ENCODE results near the gene OR2T10. TPM values are rescaled to one million over a fixed set of nuclear protein-coding genes. Genes with fewer than 3 reads are reported as not detected.
"Not testable (repeated sequence)": the region's sequence is repeated elsewhere in the genome, so short reads cannot be mapped to it uniquely, and the experiment has no call there.

OR2T10 gene
- total RNA-seq, 2 donors from 2014 or later: not detected

DNA sequence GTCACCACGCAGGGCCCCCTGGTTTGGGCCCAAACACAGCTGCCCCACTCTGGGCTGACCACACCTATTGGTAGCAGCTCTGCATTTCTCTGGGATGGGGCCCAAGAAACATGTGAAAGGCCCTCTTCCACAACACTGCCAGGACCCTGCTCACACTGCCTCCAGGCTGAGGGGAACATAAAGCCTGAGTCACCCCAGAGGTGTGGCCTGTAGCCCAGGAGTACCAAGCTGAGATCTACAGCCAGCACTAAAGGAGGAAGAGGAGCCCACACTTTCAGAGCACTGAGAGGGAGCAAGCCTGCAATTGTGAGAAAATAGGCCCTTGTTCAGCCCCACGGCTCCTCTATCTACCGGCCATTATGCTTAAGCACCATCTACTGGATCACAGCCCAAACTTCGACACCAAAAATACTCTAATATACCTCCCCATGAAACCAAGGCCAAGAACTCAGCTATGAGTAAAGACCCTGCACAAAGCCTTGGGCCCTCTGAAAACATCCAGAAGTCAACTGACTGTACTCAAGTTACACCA lies 14.4 kb upstream of the OR2T10 start:
- no peak for DNase-seq
- ATAC-seq: no peak
- intact Hi-C loops (cut with DNase I, micrococcal nuclease): no loop called here

DNA sequence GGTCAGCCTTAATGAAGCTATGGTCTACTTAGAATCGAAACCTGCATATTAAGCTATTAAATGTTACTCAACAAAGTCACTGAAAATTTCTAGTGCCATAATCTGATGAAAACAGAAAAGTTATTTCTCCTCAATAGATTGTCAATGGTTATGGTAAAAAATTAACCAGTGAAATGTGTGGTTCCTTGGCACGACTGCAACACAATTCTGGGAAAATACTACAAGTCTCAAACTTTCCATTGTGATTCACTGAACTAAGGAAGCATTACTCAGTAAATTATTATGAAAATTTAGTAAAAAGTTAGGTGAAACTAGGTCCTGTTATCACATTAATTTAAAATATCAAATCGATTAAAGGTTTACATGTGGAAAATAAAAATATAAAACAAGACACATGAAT lies 12.8 kb upstream of the OR2T10 start:
- intact Hi-C loops (cut with DNase I, micrococcal nuclease): no loop called here
- DNase-seq: no peak
- no peak for ATAC-seq

DNA sequence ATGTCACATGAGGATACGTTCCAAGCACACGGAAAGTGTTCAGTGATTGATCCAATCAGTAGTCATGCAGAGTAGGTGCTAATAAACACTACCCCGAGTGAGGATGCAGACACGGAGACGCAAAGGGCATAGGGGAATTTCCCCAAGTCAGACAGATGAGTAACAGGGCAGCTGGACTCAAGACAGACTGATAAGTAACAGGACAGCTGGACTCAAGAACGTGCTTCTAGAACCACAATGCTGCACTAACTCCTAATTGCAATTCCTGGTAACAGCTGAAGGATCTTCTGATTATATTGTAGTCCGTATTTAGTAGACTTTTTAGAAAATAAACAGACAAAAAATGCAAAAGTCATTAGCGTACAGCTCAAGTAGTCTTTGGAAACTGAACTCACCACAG lies 1.9 kb upstream of the OR2T10 start:
- DNase-seq (no peak), ATAC-seq (no peak)
- intact Hi-C loops (cut with DNase I, micrococcal nuclease): no loop called here

DNA sequence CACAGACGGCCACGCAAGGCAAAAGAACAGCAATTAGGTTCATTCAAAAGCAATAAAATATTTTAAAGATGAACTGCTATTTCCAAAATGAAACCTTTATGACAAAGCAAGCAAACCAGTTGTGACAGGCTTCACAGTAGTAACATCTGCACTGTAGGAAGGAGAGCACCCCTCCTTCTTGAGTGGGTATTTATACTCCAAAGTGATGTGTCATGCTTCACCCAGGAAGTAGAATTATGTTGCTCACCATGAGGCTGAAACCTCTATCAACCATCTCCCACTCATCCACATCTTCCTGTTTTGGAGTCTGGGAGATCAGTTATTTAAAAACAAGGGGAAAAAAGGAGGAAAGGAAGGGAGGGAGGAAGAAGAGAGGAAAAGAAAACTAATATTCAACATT lies 885 bp downstream of the OR2T10 start:
- ATAC-seq: no peak
- DNase-seq: no peak
- intact Hi-C loops (cut with DNase I, micrococcal nuclease): no loop called here

DNA sequence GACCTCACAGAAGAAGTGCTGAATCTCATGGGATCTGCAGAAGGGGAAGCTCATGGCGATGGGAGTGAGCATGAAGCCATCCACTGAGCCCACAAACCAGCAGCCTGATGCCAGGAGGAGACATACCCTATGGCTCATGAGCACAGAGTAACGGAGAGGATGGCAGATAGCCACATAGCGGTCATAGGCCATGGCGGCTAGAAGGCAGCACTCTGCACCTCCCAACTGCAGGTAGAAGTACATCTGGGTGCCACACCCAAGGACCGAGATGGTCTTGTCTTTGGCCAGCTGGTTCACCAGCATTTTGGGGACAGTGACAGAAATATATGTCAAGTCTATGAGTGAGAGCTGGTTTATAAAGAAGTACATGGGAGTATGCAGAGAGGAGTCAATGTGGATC lies 4.3 kb downstream of the OR2T10 start:
- no peak for ATAC-seq
- DNase-seq: no peak
- intact Hi-C loops (cut with DNase I, micrococcal nuclease): no loop called here

DNA sequence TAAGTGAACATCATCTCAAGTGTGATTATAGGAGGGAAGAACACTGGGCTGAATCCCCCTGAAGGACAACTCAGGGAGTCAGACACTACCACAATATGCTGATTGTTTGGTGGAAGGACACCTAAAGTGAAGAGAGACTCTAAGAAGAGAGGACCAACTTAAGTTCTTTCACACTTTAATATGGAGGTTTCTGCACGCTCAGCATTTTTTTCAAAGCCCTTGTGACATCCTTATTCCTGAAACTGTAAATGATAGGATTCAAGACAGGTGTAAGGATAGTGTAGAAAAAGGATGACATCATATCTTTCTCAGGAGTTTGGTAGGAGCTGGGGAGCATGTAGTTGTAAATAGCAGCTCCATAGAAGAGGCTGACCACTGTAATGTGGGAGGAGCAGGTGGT lies 4.8 kb downstream of the OR2T10 start:
- intact Hi-C loops (cut with DNase I, micrococcal nuclease): no loop called here
- no peak for ATAC-seq
- DNase-seq: no peak

DNA sequence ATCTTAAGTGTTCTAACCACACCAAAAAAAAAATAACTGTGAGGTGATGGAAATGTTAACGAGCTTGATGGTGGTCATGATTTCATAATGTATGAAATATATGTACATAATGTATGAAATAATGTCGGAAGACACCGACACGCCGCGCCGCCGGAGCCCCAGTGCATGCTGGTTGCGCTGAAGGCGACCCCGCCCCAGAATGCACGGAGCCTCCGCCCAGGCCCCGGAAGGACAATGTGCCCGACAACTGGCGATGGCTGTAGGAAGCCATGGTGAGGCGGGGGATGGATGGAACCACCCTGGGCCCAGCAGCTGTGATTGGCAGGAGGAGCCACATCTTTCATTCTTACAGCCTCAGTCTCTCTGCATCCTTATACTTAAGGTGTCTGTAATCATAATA lies 7.4 kb downstream of the OR2T10 start:
- DNase-seq (no peak), ATAC-seq (no peak)
- intact Hi-C loops (cut with DNase I, micrococcal nuclease): no loop called here

DNA sequence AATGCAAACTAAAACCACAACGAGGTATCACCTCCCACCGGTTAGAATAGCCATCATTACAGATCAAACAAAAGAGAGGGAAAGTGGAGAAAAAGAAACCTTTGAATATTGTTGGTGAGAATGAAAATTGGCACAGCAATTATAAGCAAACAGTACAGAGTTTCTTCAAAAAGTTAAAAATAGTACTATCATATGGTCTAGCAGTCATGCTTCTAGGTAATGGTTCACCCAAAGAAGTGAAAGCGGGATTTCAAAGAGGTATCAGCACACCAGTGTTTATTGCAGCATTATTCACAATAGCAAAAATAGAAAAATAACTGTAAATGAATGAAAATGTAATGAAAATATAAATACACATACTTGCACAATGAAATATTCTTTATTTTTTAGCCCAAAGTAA lies 8.2 kb downstream of the OR2T10 start:
- ATAC-seq (no peak), DNase-seq (no peak)
- intact Hi-C loops (cut with DNase I, micrococcal nuclease): no loop called here

DNA sequence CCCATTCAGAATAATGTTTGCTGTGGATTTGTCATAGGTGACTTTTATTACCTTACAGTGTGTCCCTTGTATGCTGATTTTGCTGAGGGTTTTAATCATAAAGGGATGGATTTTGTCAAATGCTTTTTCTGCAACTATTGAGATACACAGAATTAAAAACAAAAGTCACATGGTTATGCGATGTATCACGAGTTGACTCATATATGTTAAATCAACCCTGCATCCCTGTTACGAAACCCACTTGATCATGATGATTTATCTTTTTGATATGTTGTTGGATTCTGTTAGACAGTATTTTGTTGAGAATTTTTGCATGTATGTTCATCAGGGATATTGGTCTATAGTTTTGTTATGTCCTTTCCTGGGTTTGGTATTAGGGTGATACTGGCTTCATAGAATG lies 12.2 kb downstream of the OR2T10 start:
- DNase-seq (no peak), ATAC-seq (no peak)
- intact Hi-C loops (cut with DNase I, micrococcal nuclease): no loop called here

DNA sequence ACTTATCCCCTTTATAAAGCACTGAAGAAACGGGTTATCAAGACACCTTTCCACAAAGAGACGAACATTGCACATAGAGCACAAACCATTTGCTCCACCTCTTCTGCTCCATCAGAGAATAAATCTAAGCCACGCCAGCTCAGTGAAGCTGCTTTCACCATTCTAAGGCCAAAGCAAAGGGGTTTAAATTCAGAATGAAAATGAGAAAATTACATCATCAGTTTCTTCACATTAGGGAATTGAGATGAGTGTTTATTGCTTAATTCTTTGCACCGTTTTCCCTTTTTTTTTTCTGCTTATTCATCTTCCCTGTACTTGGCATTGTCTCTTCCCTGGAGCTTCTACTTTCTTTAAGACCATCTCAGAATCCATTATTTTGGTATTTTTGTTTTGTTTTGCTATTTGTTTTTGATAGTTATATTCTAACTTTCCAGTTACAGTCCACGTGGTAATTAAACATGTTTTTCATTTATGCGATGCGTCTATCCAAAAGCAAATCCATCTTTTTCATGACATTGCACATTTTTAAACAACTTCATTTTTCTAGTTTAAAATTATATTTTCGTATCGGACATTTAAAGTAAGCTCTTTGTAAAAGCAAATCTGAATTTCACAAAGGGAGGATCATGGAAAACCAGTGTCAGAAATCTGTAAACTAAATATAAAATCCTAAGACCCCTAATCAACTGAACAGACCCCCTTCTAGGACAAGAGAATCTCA lies 21.1 kb downstream of the OR2T10 start:
- no peak for ATAC-seq
- intact Hi-C loops (cut with DNase I, micrococcal nuclease): no loop called here

DNA sequence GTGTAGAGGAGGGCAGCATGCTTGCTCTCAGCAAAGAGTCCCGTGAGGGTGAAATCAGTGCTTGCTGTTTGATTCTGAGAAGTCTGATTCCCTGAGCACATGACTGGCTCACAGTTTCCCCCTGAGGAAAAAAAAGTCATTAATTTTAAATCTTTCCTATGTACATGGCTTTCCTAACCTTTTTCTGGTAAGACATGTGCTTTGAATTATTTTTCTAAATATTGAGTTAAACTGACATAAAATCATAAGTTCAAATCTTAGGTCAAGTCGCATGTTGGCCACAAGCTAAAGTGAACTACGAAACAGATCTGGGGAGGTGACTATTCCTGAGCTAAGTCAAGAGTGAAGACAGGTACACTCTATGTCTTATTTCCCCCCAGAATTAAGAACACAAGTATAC lies 22.8 kb downstream of the OR2T10 start, which contains the start of gene OR2T34:
Gene OR2T34 (minus strand): TSS at position 101 of the 400 bp plus-strand sequence. CDS start 0 bp downstream, at position 101.
- intact Hi-C loops (cut with DNase I, micrococcal nuclease); DNase-seq; ATAC-seq: not testable (repeated sequence)

More for the DNA sequence above, 21.1 kb downstream of the OR2T10 start:
- no peak for DNase-seq

DNA sequence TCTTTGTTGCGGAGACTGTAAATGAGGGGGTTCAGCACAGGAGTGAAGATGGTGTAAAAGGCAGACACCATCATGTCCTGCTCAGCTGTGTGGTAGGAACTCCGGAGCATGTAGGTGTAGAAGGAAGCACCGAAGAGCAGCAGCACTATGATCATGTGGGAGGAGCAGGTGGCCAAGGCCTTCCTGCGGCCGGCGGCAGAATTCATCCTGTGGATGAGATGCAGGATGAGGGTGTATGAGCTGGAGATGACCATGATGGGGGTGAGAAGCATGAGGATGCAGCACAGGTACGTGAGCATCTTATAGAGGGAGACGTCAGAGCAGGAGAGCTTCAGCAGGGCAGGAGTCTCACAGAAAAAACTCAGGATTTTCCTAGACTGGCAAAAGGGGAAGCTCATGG lies 23.6 kb downstream of the OR2T10 start:
- DNase-seq; intact Hi-C loops (cut with DNase I, micrococcal nuclease); ATAC-seq: not testable (repeated sequence)

DNA sequence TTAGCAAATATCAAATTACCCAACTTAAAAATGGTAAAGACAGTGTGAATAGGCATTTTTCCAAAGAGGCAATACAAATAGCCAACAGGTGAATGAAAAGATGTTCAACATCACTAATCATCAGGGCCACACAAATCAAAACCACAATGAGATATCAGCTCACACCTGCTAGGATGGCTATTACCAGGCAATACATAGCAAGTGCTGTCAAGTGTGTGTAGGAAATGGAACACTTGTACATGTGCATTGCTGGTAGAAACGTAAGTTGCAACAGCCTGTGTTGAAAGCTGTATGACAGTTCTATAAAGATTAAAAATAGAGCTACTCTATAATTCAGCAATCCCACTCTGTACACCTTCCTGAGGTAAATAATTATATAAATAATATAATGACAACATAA lies 25.5 kb downstream of the OR2T10 start:
- ATAC-seq; intact Hi-C loops (cut with DNase I, micrococcal nuclease); DNase-seq: not testable (repeated sequence)

DNA sequence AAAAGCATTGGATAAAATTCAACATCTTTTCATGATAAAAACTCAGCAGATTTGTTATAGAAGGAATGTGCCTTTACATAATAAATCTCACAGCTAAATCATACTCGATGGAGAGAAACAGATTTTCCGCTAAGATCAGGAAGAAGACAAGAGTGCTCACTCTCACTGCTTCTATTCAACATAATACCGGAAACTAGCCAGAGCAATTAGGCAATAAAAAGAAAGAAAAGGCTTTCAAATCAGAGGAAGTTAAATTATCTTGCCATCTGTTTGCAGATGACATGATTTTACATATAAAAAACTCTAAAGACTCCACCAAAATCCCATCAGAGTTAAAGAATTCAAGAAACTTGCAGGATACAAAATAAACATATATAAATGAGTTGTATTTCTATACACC lies 26.7 kb downstream of the OR2T10 start:
- DNase-seq; intact Hi-C loops (cut with DNase I, micrococcal nuclease); ATAC-seq: not testable (repeated sequence)

DNA sequence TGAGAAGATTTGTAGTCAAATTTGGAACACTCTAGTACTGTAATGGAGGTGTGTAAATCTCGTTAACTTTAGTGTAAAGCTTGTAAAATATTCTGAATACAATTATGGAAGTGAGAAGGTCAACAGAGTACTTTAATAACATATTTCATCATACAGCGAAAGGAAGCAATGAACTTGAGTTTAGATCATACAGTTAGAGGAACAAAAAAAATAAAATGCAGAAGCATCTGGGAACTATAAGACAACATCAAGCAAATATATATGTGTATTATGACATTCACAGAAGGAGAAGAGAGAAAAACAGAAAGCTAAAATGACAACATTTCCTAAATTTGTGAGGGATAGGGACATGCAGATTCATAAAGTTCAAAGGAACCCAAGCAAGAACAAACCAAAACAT lies 28.5 kb downstream of the OR2T10 start:
- DNase-seq; intact Hi-C loops (cut with DNase I, micrococcal nuclease); ATAC-seq: not testable (repeated sequence)

DNA sequence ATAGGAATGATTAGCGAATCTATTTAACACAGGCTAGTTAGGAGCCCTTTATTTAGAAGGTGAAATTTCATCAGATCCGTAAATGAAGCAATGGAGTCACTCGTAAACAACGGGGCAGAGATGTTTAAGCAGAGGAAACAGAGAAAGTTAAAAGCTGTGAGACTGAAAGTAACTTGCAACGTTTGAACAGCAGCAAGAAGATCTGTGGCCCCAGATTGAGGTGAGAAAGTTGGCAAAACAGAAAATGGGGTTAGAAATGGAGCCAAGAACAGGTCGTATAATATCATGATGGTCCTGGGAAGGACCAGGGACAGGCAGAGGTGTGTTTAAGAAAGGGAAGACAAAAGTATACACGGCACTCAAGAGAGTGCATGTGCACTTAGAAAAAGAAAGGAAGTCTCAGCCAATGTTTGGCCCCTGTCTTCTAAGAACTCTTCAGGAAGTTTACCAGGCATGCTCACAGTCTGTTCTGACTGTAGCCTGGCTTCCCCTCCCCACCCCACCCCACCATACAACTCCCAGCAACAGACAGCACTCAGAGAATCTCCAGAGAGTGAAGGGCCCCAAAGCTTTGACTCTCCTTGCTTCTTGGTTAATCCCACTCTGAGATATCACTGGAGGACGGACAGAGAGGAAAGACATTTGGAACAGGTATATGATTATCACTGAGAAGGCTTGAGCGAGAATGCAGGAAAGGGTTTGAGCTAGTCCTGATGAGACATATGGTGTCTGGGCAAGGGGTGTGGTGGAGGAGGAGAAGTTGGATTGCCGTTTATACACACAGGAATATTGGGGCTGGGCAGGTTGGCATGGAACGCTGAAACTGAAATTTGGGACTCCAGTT lies 31.7 kb downstream of the OR2T10 start:
- DNase-seq; intact Hi-C loops (cut with DNase I, micrococcal nuclease); ATAC-seq: not testable (repeated sequence)

DNA sequence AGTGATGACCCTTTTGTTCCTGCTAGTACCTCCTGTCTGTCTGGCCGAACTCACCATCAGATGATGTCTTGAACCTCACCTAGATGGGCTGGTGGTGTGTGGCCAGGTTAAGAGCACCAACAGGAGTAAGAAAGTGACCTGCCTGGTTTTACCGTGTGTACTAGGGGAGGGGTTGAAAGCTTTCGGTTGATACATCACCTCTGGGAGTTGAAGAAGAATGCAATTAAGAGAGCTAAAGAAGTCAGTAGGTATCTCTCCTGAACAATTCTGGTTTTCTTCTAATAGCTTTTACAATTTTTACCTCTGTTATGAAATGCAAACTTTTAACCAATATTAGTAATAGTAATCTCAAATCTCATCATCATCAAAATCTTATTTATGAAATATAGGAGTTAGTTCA lies 34.8 kb downstream of the OR2T10 start, which contains the start of gene OR2T29:
Gene OR2T29 (minus strand): TSS at position 101 of the 400 bp plus-strand sequence. CDS start 3,281 bp downstream, outside the sequence.
- intact Hi-C loops (cut with DNase I, micrococcal nuclease); DNase-seq: not testable (repeated sequence)

DNA sequence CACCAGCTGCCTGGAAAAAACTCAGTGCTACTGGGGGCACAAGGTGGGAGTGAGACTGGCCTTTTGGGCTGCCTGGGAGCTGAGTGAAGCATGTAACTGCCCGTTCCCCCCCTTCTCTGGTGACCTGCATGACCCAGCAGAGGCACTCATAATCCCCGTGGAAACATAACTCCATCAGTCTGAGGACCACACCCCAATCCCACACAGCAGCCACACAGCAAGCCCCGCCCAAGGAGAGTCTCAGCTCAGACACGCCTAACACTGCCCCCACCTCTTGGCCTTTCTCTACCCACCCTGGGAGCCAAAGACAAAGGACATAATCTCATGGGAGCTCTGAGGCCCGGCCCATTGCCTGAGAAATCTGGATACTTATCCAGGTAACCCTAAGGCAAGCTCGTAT lies 46.5 kb downstream of the OR2T10 start:
- intact Hi-C loops (cut with DNase I, micrococcal nuclease); DNase-seq; ATAC-seq: not testable (repeated sequence)

More for the DNA sequence above, 34.8 kb downstream of the OR2T10 start, which contains the start of gene OR2T29:
- ATAC-seq: not testable (repeated sequence)

DNA sequence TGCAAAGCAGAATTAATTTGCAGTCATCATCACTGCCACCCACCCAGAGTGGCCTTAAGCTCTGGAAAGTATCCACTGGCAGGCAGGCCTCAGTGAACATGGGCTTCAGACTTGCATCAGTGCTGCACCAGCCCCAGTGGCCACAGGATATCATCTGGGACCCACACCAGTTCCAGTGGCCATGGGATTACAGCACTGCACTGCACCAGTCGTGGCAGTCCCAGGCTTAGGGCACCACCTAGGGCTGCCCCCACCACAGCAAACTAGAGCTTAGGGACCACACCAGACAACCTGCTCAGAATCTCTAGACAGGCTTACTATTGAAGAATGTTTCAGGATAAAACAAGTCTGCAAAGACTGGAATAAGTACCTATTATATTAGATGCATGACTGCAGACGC lies 50.1 kb downstream of the OR2T10 start:
- DNase-seq; intact Hi-C loops (cut with DNase I, micrococcal nuclease); ATAC-seq: not testable (repeated sequence)

Data from left colon (tissue), 2 donors.